HepG2 (cell line): ENCODE measurements around the gene BICRA. TPM values are rescaled to one million over a fixed set of nuclear protein-coding genes. Genes with fewer than 3 reads are reported as not detected.
A peak's percentile ranks its signal among the peaks of the same experiment; 100 is the strongest.

Source experiments
- E2F2 ChIP-seq: sonication (generic); formaldehyde crosslinking; IDR thresholded peaks from 2 replicates; pipeline ENCODE4 v1.4.0; 2020; ENCODE audit warnings: missing genetic modification reagents, borderline replicate concordance
- MNT ChIP-seq: fragments of 450-650 bp; IDR thresholded peaks from 2 replicates; pipeline ENCODE4 v1.6.1; 2016
- MYC ChIP-seq: sonication (generic); formaldehyde crosslinking; IDR thresholded peaks from 2 replicates; pipeline ENCODE4 v1.9.0; 2021; ENCODE audit warnings: missing genetic modification reagents, borderline replicate concordance
- RAD51 ChIP-seq: fragments of 450-650 bp; IDR thresholded peaks from 2 replicates; pipeline ENCODE4 v1.6.1; 2016; ENCODE audit warnings: borderline replicate concordance
- SNAPC4 ChIP-seq: sonication (generic); formaldehyde crosslinking; IDR thresholded peaks from 2 replicates; pipeline ENCODE4 v1.4.0; 2020; ENCODE audit warnings: mild to moderate bottlenecking, missing genetic modification reagents
- ZFYVE20 ChIP-seq: sonication (generic); formaldehyde crosslinking; IDR thresholded peaks from 2 replicates; pipeline ENCODE4 v1.8.0; 2023; ENCODE audit warnings: low read depth, mild to moderate bottlenecking, moderate library complexity, missing genetic modification reagents, borderline replicate concordance
- ZNF292 ChIP-seq: sonication (generic); formaldehyde crosslinking; IDR thresholded peaks from 2 replicates; pipeline ENCODE4 v1.8.1; 2022; ENCODE audit warnings: mild to moderate bottlenecking, low read depth, missing genetic modification reagents, borderline replicate concordance
- ZNF768 ChIP-seq: sonication (generic); formaldehyde crosslinking; IDR thresholded peaks from 2 replicates; pipeline ENCODE4 v1.4.0; 2020; ENCODE audit warnings: missing genetic modification reagents
- polyA plus RNA-seq, 8 experiments: library from polyadenylated mRNA; depleted of rRNA in 3 of 8; stranded (reverse) in 7 of 8; unstranded in 1 of 8; fragments of >200 nt; fragmentation: Illumina TruSeq in 4 of 8; extraction: Trizol in 4 of 8; gene quantifications; 2 replicates each; pipeline versions ENCODE4 v1.2.1 to v1.2.3, GENCODE V29; 2011 to 2016; ENCODE audit warnings: low read depth in 4 of 8, missing spikeins in 1 of 8, mixed read lengths in 1 of 8; ENCODE audit not compliant: insufficient read depth in 1 of 8
- total RNA-seq, 5 experiments: library from RNA; depleted of rRNA; stranded (reverse); fragments of >200 nt; fragmentation: Illumina TruSeq; extraction: Trizol; gene quantifications; 2 replicates each; pipeline ENCODE4 v1.2.3, GENCODE V29; 2016; ENCODE audit warnings: low read depth in 1 of 5
- TF ChIP-seq, protein P1 (sequence below): IDR thresholded peaks from 2 replicates; pipeline ENCODE4 v1.4.0; 2020; ENCODE audit warnings: mild to moderate bottlenecking, missing genetic modification reagents
- TF ChIP-seq, protein P2 (sequence below): IDR thresholded peaks from 2 replicates; pipeline ENCODE4 v1.6.1; 2016; ENCODE audit warnings: control low read depth
- TF ChIP-seq, protein P3 (sequence below): sonication (generic); formaldehyde crosslinking; IDR thresholded peaks from 2 replicates; pipeline ENCODE4 v1.4.0; 2020; ENCODE audit warnings: missing genetic modification reagents

Gene BICRA
- total and polyA plus RNA-seq, 2 of the 13 experiments (the other 11 are each of a cell fraction or from before 2014, with no cell fraction given), result 0.55 to 0.71 TPM

GRCh38 chr19:47719047-47719859 lies 110.3 kb downstream of the BICRA start (continued):
- TF ChIP-seq, protein P1, sequence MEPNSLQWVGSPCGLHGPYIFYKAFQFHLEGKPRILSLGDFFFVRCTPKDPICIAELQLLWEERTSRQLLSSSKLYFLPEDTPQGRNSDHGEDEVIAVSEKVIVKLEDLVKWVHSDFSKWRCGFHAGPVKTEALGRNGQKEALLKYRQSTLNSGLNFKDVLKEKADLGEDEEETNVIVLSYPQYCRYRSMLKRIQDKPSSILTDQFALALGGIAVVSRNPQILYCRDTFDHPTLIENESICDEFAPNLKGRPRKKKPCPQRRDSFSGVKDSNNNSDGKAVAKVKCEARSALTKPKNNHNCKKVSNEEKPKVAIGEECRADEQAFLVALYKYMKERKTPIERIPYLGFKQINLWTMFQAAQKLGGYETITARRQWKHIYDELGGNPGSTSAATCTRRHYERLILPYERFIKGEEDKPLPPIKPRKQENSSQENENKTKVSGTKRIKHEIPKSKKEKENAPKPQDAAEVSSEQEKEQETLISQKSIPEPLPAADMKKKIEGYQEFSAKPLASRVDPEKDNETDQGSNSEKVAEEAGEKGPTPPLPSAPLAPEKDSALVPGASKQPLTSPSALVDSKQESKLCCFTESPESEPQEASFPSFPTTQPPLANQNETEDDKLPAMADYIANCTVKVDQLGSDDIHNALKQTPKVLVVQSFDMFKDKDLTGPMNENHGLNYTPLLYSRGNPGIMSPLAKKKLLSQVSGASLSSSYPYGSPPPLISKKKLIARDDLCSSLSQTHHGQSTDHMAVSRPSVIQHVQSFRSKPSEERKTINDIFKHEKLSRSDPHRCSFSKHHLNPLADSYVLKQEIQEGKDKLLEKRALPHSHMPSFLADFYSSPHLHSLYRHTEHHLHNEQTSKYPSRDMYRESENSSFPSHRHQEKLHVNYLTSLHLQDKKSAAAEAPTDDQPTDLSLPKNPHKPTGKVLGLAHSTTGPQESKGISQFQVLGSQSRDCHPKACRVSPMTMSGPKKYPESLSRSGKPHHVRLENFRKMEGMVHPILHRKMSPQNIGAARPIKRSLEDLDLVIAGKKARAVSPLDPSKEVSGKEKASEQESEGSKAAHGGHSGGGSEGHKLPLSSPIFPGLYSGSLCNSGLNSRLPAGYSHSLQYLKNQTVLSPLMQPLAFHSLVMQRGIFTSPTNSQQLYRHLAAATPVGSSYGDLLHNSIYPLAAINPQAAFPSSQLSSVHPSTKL (CRISPR knock-in tag), result peak; percentile 38; the same call in 1 of the 2 replicates
- TF ChIP-seq, protein P2, sequence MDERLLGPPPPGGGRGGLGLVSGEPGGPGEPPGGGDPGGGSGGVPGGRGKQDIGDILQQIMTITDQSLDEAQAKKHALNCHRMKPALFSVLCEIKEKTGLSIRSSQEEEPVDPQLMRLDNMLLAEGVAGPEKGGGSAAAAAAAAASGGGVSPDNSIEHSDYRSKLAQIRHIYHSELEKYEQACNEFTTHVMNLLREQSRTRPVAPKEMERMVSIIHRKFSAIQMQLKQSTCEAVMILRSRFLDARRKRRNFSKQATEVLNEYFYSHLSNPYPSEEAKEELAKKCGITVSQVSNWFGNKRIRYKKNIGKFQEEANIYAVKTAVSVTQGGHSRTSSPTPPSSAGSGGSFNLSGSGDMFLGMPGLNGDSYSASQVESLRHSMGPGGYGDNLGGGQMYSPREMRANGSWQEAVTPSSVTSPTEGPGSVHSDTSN, result no peak
- TF ChIP-seq SNAPC4 (CRISPR knock-in tag) (0 out of 2 replicates have a peak, but pooled peaks have one; percentile 26), ZNF292 (0 out of 2 replicates have a peak, but pooled peaks have one; percentile 33), ZFYVE20 (CRISPR knock-in tag) (no peak), MYC (peak; percentile 85; the same call in 1 of the 2 replicates), MNT (peak; percentile 74), E2F2 (CRISPR knock-in tag) (no peak), ZNF768 (CRISPR knock-in tag) (peak; percentile 41; the same call in 1 of the 2 replicates), RAD51 (peak; percentile 45; the same call in 1 of the 2 replicates)
- TF ChIP-seq, protein P3, sequence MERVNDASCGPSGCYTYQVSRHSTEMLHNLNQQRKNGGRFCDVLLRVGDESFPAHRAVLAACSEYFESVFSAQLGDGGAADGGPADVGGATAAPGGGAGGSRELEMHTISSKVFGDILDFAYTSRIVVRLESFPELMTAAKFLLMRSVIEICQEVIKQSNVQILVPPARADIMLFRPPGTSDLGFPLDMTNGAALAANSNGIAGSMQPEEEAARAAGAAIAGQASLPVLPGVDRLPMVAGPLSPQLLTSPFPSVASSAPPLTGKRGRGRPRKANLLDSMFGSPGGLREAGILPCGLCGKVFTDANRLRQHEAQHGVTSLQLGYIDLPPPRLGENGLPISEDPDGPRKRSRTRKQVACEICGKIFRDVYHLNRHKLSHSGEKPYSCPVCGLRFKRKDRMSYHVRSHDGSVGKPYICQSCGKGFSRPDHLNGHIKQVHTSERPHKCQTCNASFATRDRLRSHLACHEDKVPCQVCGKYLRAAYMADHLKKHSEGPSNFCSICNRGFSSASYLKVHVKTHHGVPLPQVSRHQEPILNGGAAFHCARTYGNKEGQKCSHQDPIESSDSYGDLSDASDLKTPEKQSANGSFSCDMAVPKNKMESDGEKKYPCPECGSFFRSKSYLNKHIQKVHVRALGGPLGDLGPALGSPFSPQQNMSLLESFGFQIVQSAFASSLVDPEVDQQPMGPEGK, result peak; percentile 38
